Hepatocyte (in vitro differentiated cells): Measurements from ENCODE around the gene SHC3.

Experiments
- EZH2 ChIP-seq: fragments of 200-600 bp; sonication (generic); IDR thresholded peaks from 2 replicates; pipeline ENCODE4 v1.6.1; 2016; ENCODE audit warnings: antibody characterized with exemption, mild to moderate bottlenecking, borderline replicate concordance
- EZH2phosphoT487 ChIP-seq: fragments of 200-600 bp; sonication (generic); IDR thresholded peaks from one replicate; pipeline ENCODE4 v1.6.1; 2018; ENCODE audit warnings: antibody characterized with exemption, mild to moderate bottlenecking, low read depth, moderate library complexity; ENCODE audit not compliant: unreplicated experiment, severe bottlenecking
- TF ChIP-seq, protein P1 (sequence below): fragments of 200-600 bp; sonication (generic); IDR thresholded peaks from 2 replicates; pipeline ENCODE4 v1.5.1; 2016; ENCODE audit warnings: antibody characterized with exemption, mild to moderate bottlenecking; ENCODE audit not compliant: poor library complexity

- TF ChIP-seq EZH2 = no peak
- TF ChIP-seq, protein P1, sequence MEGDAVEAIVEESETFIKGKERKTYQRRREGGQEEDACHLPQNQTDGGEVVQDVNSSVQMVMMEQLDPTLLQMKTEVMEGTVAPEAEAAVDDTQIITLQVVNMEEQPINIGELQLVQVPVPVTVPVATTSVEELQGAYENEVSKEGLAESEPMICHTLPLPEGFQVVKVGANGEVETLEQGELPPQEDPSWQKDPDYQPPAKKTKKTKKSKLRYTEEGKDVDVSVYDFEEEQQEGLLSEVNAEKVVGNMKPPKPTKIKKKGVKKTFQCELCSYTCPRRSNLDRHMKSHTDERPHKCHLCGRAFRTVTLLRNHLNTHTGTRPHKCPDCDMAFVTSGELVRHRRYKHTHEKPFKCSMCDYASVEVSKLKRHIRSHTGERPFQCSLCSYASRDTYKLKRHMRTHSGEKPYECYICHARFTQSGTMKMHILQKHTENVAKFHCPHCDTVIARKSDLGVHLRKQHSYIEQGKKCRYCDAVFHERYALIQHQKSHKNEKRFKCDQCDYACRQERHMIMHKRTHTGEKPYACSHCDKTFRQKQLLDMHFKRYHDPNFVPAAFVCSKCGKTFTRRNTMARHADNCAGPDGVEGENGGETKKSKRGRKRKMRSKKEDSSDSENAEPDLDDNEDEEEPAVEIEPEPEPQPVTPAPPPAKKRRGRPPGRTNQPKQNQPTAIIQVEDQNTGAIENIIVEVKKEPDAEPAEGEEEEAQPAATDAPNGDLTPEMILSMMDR = no peak
- TF ChIP-seq EZH2phosphoT487 = no peak
Observed at GRCh38 chr9:88957526-88957925, 221.1 kb downstream of the SHC3 start.
